ENCODE results near the gene CRAMP1. TPM values are rescaled to one million over a fixed set of nuclear protein-coding genes. Genes with fewer than 3 reads are reported as not detected.
"Not testable (repeated sequence)": the region's sequence is repeated elsewhere in the genome, so short reads cannot be mapped to it uniquely, and the experiment has no call there.

CRAMP1 gene
- total RNA-seq, 1 donor from 2014 or later: 52.4 TPM

GRCh38 chr16:1713933-1714332 is 101.8 kb downstream of the CRAMP1 start:
- H3K27me3 Mint-ChIP-seq (ENCODE audit: unreplicated experiment): peaks cover 3% of the 10 kb centered on the region
- no peak overlapping the region for H3K27ac Mint-ChIP-seq (ENCODE audit: unreplicated experiment)
- no peaks in the 10 kb centered on the region for H3K36me3 Mint-ChIP-seq (ENCODE audit: unreplicated experiment)
- no peak for DNase-seq
- H3K4me1 Mint-ChIP-seq (ENCODE audit: low read depth, unreplicated experiment): peaks cover 37% of the 10 kb centered on the region
- TF ChIP-seq CTCF (IDR thresholded peaks at IDR 0.05; ENCODE audit: partially characterized antibody, unreplicated experiment): no peak
- H3K4me3 Mint-ChIP-seq (ENCODE audit: unreplicated experiment): no peak overlapping the region
- peaks cover 1% of the 10 kb centered on the region for H3K9me3 Mint-ChIP-seq (ENCODE audit: unreplicated experiment)

GRCh38 chr16:1715220-1715619 is 103.1 kb downstream of the CRAMP1 start:
- no peak for TF ChIP-seq CTCF (IDR thresholded peaks at IDR 0.05; ENCODE audit: partially characterized antibody, unreplicated experiment)
- peaks cover 27% of the 10 kb centered on the region for H3K4me1 Mint-ChIP-seq (ENCODE audit: low read depth, unreplicated experiment)
- H3K27ac Mint-ChIP-seq (ENCODE audit: unreplicated experiment): no peak overlapping the region
- peaks cover 1% of the 10 kb centered on the region for H3K27me3 Mint-ChIP-seq (ENCODE audit: unreplicated experiment)
- peaks cover 3% of the 10 kb centered on the region for H3K9me3 Mint-ChIP-seq (ENCODE audit: unreplicated experiment)
- H3K4me3 Mint-ChIP-seq (ENCODE audit: unreplicated experiment): no peak overlapping the region
- H3K36me3 Mint-ChIP-seq (ENCODE audit: unreplicated experiment): no peaks in the 10 kb centered on the region
- DNase-seq: no peak

GRCh38 chr16:1718236-1718635 is 106.1 kb downstream of the CRAMP1 start:
- DNase-seq; H3K27ac Mint-ChIP-seq (ENCODE audit: unreplicated experiment); H3K36me3 Mint-ChIP-seq (ENCODE audit: unreplicated experiment); H3K9me3 Mint-ChIP-seq (ENCODE audit: unreplicated experiment); H3K27me3 Mint-ChIP-seq (ENCODE audit: unreplicated experiment); H3K4me3 Mint-ChIP-seq (ENCODE audit: unreplicated experiment): not testable (repeated sequence)
- H3K4me1 Mint-ChIP-seq (ENCODE audit: low read depth, unreplicated experiment): peaks cover 13% of the 10 kb centered on the region

- not testable (repeated sequence) for H3K27ac Mint-ChIP-seq (ENCODE audit: unreplicated experiment); H3K4me1 Mint-ChIP-seq (ENCODE audit: low read depth, unreplicated experiment); H3K4me3 Mint-ChIP-seq (ENCODE audit: unreplicated experiment)
Measured at GRCh38 chr16:1719559-1720229, 107.5 kb downstream of the CRAMP1 start.

GRCh38 chr16:1721372-1721771 is 109.2 kb downstream of the CRAMP1 start:
- H3K36me3 Mint-ChIP-seq (ENCODE audit: unreplicated experiment): no peaks in the 10 kb centered on the region
- peaks cover 1% of the 10 kb centered on the region for H3K9me3 Mint-ChIP-seq (ENCODE audit: unreplicated experiment)
- H3K27ac Mint-ChIP-seq (ENCODE audit: unreplicated experiment): no peak overlapping the region
- peaks cover 5% of the 10 kb centered on the region for H3K27me3 Mint-ChIP-seq (ENCODE audit: unreplicated experiment)
- DNase-seq: no peak
- H3K4me1 Mint-ChIP-seq (ENCODE audit: low read depth, unreplicated experiment): peaks cover 7% of the 10 kb centered on the region
- no peak overlapping the region for H3K4me3 Mint-ChIP-seq (ENCODE audit: unreplicated experiment)
- TF ChIP-seq CTCF (IDR thresholded peaks at IDR 0.05; ENCODE audit: partially characterized antibody, unreplicated experiment): no peak

More at GRCh38 chr16:1719559-1720229, 107.5 kb downstream of the CRAMP1 start:
- not testable (repeated sequence) for H3K36me3 Mint-ChIP-seq (ENCODE audit: unreplicated experiment); H3K9me3 Mint-ChIP-seq (ENCODE audit: unreplicated experiment); H3K27me3 Mint-ChIP-seq (ENCODE audit: unreplicated experiment); DNase-seq

- Mint-ChIP-seq H3K4me1 (ENCODE audit: low read depth, unreplicated experiment) (peaks cover 11% of the 10 kb centered on the region), H3K4me3 (ENCODE audit: unreplicated experiment) (peak overlapping the region; percentile 14), H3K36me3 (ENCODE audit: unreplicated experiment) (peaks cover 8% of the 10 kb centered on the region), H3K9me3 (ENCODE audit: unreplicated experiment) (peaks cover 5% of the 10 kb centered on the region), H3K27me3 (ENCODE audit: unreplicated experiment) (peaks cover 12% of the 10 kb centered on the region), H3K27ac (ENCODE audit: unreplicated experiment) (peak overlapping the region; percentile 49)
- TF ChIP-seq CTCF (IDR thresholded peaks at IDR 0.05; ENCODE audit: partially characterized antibody, unreplicated experiment): peak; percentile 88
- DNase-seq: peak; percentile 62
Measured at GRCh38 chr16:1723450-1724147, 111.4 kb downstream of the CRAMP1 start.
